Activated CD4-positive, alpha-beta memory T cell treated with anti-CD3 and anti-CD28 coated beads for 36 hours (primary cell): ENCODE results near the gene ATXN2. TPM values are rescaled to one million over a fixed set of nuclear protein-coding genes. Genes with fewer than 3 reads are reported as not detected.

Experiments used
- CTCF ChIA-PET: fragments of 350-600 bp; sonication (Branson Sonifier 250); formaldehyde crosslinking; loops from one replicate; lab custom pipeline; 2021; ENCODE audit warnings: antibody characterized with exemption, inconsistent platforms; lab: Charles Lee
- POLR2A ChIA-PET: fragments of 350-600 bp; sonication (Branson Sonifier 250); formaldehyde crosslinking; loops from one replicate; lab custom pipeline; 2021; ENCODE audit warnings: antibody characterized with exemption; lab: Charles Lee
- DNase-seq: peaks from one replicate; pipeline ENCODE4 v3.0.0-alpha.2; 2020
- H3K27ac Mint-ChIP-seq: one replicate; pipeline ENCODE4 v1.8.0; 2021; ENCODE audit warnings: mixed read lengths
- H3K27me3 Mint-ChIP-seq: one replicate; pipeline ENCODE4 v1.8.0; 2021; ENCODE audit warnings: mixed read lengths
- H3K36me3 Mint-ChIP-seq: one replicate; pipeline ENCODE4 v1.8.0; 2021; ENCODE audit warnings: mixed read lengths
- H3K4me1 Mint-ChIP-seq: one replicate; pipeline ENCODE4 v1.8.0; 2021; ENCODE audit warnings: low read depth, mixed read lengths
- H3K4me3 Mint-ChIP-seq: one replicate; pipeline ENCODE4 v1.8.0; 2021; ENCODE audit warnings: mild to moderate bottlenecking, mixed read lengths
- H3K9me3 Mint-ChIP-seq: one replicate; pipeline ENCODE4 v1.8.0; 2021; ENCODE audit warnings: mixed read lengths
- intact Hi-C: fragments of 100-400 bp; cut with micrococcal nuclease; formaldehyde crosslinking; loops from one replicate; pipeline ENCODE4 v1.15.1; 2023
- total RNA-seq, 2 experiments: library from RNA; stranded (reverse); gene quantifications; one replicate each; pipeline ENCODE4 v1.2.3, GENCODE V29; 2021

Gene ATXN2
- total RNA-seq, 2 experiments from 2014 or later = 38.2 to 39.4 TPM

DNA sequence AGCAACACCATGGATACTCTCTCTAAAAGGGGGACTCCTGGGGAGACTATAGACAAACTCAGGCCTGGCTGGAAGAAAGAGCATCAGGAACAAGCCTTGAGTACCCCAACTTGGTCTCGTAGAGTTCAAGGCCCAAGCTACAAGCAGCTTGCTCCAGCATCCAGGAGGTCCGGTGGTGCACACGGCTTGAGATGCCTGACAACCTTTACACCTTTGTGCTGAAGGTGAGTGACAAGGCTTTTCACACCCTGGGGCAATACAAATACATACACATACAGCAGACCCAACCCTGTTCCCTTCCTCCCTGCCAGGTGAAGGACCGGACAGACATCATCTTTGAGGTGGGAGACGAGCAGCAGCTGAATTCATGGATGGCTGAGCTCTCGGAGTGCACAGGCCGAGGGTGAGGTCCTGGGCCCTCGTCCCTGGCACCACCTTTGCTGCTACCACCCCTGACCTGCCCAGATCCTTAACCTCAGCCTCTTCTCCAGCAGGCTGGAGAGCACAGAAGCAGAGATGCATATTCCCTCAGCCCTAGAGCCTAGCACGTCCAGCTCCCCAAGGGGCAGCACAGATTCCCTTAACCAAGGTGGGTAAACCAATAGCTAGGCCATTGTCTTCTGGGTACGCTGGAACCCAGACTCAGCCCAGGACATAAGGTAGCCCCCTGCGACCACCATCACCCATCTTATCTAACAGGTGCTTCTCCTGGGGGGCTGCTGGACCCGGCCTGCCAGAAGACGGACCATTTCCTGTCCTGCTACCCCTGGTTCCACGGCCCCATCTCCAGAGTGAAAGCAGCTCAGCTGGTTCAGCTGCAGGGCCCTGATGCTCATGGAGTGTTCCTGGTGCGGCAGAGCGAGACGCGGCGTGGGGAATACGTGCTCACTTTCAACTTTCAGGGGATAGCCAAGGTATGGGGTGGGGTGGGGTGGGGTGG lies 152.2 kb downstream of the ATXN2 start:
- no peak for DNase-seq
- ChIA-PET POLR2A (interaction anchor here (5.4 kb wide), 1 partner anchor 41 kb away, joined by 91 read pairs; the partner anchor contains the start of gene SH2B3), CTCF (interaction anchor here (0.6 to 28.6 kb wide), 4 partner anchors 12 to 83 kb away, joined by 3 to 1161 read pairs (median 24); partner anchors contain the start of gene SH2B3)
- Mint-ChIP-seq H3K4me1 (peaks cover 81% of the 10 kb centered on the region), H3K4me3 (no peak overlapping the region), H3K27me3 (no peaks in the 10 kb centered on the region), H3K9me3 (no peaks in the 10 kb centered on the region), H3K36me3 (peaks cover 56% of the 10 kb centered on the region), H3K27ac (no peak overlapping the region)
- intact Hi-C loops = loop anchor here (10.0 kb wide), 1 partner anchor 238 kb away; the partner anchor contains the start of genes ACAD10 and BRAP

GRCh38 chr12:111445726-111446581 lies 153.2 kb downstream of the ATXN2 start:
- Mint-ChIP-seq H3K9me3 (no peaks in the 10 kb centered on the region), H3K27ac (peak overlapping the region; percentile 24), H3K36me3 (peaks cover 49% of the 10 kb centered on the region), H3K4me3 (no peak overlapping the region), H3K27me3 (no peaks in the 10 kb centered on the region), H3K4me1 (peaks cover 82% of the 10 kb centered on the region)
- CTCF ChIA-PET = interaction anchor here (0.6 to 28.6 kb wide), 10 partner anchors 11 to 250 kb away, joined by 3 to 1161 read pairs (median 5); partner anchors contain the start of gene SH2B3
- intact Hi-C loops = loop anchor here (1.0 to 10.0 kb wide), 4 partner anchors 11 to 239 kb away; partner anchors contain the start of genes ACAD10, BRAP, PHETA1 and SH2B3
- DNase-seq = no peak
- POLR2A ChIA-PET = interaction anchor here (3.1 to 5.4 kb wide), 3 partner anchors 12 to 40 kb away, joined by 29 to 91 read pairs (median 42); partner anchors contain the start of gene SH2B3

GRCh38 chr12:111444925-111445725 lies 154.0 kb downstream of the ATXN2 start:
- H3K27ac Mint-ChIP-seq = peak overlapping the region; percentile 77
- no peaks in the 10 kb centered on the region for H3K27me3 Mint-ChIP-seq
- ChIA-PET CTCF (interaction anchor here (0.6 to 28.6 kb wide), 12 partner anchors 9 to 250 kb away, joined by 3 to 1161 read pairs (median 5); partner anchors contain the start of gene SH2B3), POLR2A (interaction anchor here (0.6 to 5.4 kb wide), 6 partner anchors 11 to 48 kb away, joined by 3 to 91 read pairs (median 16); partner anchors contain the start of gene SH2B3)
- peaks cover 46% of the 10 kb centered on the region for H3K36me3 Mint-ChIP-seq
- peaks cover 82% of the 10 kb centered on the region for H3K4me1 Mint-ChIP-seq
- no peaks in the 10 kb centered on the region for H3K9me3 Mint-ChIP-seq
- peak overlapping the region; percentile 36 for H3K4me3 Mint-ChIP-seq
- intact Hi-C loops = loop anchor here (1.0 to 10.0 kb wide), 5 partner anchors 10 to 240 kb away; partner anchors contain the start of genes ACAD10, BRAP, PHETA1 and SH2B3
- peak; percentile 95 for DNase-seq

- Mint-ChIP-seq H3K36me3 (peaks cover 43% of the 10 kb centered on the region), H3K27ac (peak overlapping the region; percentile 77), H3K4me3 (peak overlapping the region; percentile 36), H3K4me1 (peaks cover 82% of the 10 kb centered on the region), H3K27me3 (no peaks in the 10 kb centered on the region), H3K9me3 (no peaks in the 10 kb centered on the region)
- peak; percentile 73 for DNase-seq
- intact Hi-C loops = loop anchor here (1.0 to 10.0 kb wide), 3 partner anchors 14 to 240 kb away; partner anchors contain the start of genes ACAD10, BRAP and PHETA1
- ChIA-PET CTCF (interaction anchor here (0.8 to 28.6 kb wide), 10 partner anchors 7 to 114 kb away, joined by 3 to 1161 read pairs (median 8); partner anchors contain the start of gene SH2B3), POLR2A (interaction anchor here (0.6 to 5.4 kb wide), 7 partner anchors 10 to 47 kb away, joined by 3 to 91 read pairs (median 4); partner anchors contain the start of gene SH2B3)
These were observed 154.7 kb downstream of the ATXN2 start for GRCh38 chr12:111444314-111444924.

- H3K27ac Mint-ChIP-seq = peak overlapping the region; percentile 77
- POLR2A ChIA-PET = interaction anchor here (0.6 to 5.4 kb wide), 9 partner anchors 9 to 266 kb away, joined by 3 to 91 read pairs (median 3); partner anchors contain the start of gene SH2B3
- CTCF ChIA-PET = interaction anchor here (1.4 to 28.6 kb wide), 8 partner anchors 8 to 86 kb away, joined by 3 to 1161 read pairs (median 11); partner anchors contain the start of gene SH2B3
- intact Hi-C loops = loop anchor here (10.0 kb wide), 1 partner anchor 241 kb away; the partner anchor contains the start of genes ACAD10 and BRAP
- H3K9me3 Mint-ChIP-seq = no peaks in the 10 kb centered on the region
- H3K4me3 Mint-ChIP-seq = peak overlapping the region; percentile 5
- no peaks in the 10 kb centered on the region for H3K27me3 Mint-ChIP-seq
- peaks cover 37% of the 10 kb centered on the region for H3K36me3 Mint-ChIP-seq
- peaks cover 80% of the 10 kb centered on the region for H3K4me1 Mint-ChIP-seq
- DNase-seq = peak; percentile 79
These were observed 155.5 kb downstream of the ATXN2 start for GRCh38 chr12:111443586-111443985.

DNA sequence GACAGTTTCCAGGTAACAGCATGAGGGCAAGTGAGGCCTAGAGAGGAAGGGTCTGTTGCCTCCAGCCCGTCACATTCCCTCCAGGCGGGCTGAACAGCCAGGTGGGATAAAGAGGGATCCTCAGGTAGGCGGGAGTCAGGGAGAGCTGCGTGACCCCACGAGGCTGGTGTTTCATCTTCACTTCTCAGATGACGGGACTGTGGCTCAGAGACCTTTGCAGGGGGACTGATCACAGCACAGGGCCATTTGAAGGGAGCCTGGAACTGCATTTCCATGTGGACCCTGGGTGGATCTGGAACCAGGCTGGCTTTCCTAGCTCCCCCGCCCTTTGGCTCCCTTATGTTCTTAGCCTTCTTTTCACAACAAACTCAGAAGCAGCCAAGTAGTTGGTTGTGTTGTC lies 156.0 kb downstream of the ATXN2 start:
- H3K27me3 Mint-ChIP-seq = no peaks in the 10 kb centered on the region
- DNase-seq = no peak
- H3K4me1 Mint-ChIP-seq = peaks cover 85% of the 10 kb centered on the region
- H3K27ac Mint-ChIP-seq = peak overlapping the region; percentile 77
- H3K4me3 Mint-ChIP-seq = no peak overlapping the region
- H3K9me3 Mint-ChIP-seq = no peaks in the 10 kb centered on the region
- peaks cover 32% of the 10 kb centered on the region for H3K36me3 Mint-ChIP-seq
- intact Hi-C loops = loop anchor here (10.0 kb wide), 1 partner anchor 242 kb away; the partner anchor contains the start of genes ACAD10 and BRAP
- CTCF ChIA-PET = interaction anchor here (0.7 to 28.6 kb wide), 8 partner anchors 8 to 87 kb away, joined by 3 to 1161 read pairs (median 14); partner anchors contain the start of gene SH2B3
- POLR2A ChIA-PET = interaction anchor here (0.6 to 5.4 kb wide), 7 partner anchors 9 to 267 kb away, joined by 3 to 91 read pairs (median 4); partner anchors contain the start of gene SH2B3

DNA sequence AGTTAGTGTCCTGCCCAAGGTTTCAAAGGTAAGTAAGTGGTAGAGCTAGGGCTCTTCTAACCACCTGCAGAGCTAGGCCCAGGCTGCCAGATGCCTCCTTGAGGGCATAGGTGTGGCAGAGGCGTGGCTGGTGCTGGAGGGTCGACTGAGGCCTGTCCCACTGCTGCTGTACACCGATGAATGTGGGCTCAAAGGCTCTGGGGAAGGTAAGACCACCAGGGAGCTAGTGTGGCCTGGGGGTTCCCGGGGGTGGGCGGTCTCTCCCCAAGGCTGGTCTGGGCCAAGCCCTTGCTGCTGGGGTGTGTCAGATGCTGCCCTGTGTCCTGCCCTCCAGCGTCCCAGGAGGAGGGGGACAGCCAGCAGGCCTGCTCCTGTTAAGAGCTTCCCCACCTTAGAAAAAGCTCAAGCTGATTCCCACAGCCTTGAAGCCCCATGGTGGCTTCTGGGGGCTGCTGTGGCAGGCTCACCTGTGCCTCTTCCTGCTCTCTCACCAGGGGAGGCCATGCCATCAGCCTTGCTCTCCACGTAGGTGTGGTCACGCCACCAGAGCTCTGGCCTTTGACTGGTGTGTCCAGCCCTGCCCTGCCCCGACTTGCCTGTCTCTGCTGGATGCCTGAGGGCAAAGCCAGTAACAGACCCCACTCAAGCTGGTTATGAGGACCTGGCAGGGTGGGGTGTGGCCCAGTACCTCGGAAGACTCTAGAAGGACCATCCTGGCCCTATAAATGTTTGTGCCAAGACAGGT lies 156.6 kb downstream of the ATXN2 start:
- Mint-ChIP-seq H3K9me3 (no peaks in the 10 kb centered on the region), H3K27me3 (no peaks in the 10 kb centered on the region), H3K4me3 (no peak overlapping the region), H3K4me1 (peaks cover 88% of the 10 kb centered on the region), H3K36me3 (peaks cover 27% of the 10 kb centered on the region), H3K27ac (peak overlapping the region; percentile 56)
- CTCF ChIA-PET = interaction anchor here (0.7 to 28.6 kb wide), 4 partner anchors 9 to 38 kb away, joined by 3 to 1161 read pairs (median 11); partner anchors contain the start of gene SH2B3
- no peak for DNase-seq
- POLR2A ChIA-PET = interaction anchor here (1.1 to 5.4 kb wide), 3 partner anchors 15 to 36 kb away, joined by 3 to 91 read pairs (median 5); partner anchors contain the start of gene SH2B3
- intact Hi-C loops = loop anchor here (10.0 kb wide), 1 partner anchor 242 kb away; the partner anchor contains the start of genes ACAD10 and BRAP

DNA sequence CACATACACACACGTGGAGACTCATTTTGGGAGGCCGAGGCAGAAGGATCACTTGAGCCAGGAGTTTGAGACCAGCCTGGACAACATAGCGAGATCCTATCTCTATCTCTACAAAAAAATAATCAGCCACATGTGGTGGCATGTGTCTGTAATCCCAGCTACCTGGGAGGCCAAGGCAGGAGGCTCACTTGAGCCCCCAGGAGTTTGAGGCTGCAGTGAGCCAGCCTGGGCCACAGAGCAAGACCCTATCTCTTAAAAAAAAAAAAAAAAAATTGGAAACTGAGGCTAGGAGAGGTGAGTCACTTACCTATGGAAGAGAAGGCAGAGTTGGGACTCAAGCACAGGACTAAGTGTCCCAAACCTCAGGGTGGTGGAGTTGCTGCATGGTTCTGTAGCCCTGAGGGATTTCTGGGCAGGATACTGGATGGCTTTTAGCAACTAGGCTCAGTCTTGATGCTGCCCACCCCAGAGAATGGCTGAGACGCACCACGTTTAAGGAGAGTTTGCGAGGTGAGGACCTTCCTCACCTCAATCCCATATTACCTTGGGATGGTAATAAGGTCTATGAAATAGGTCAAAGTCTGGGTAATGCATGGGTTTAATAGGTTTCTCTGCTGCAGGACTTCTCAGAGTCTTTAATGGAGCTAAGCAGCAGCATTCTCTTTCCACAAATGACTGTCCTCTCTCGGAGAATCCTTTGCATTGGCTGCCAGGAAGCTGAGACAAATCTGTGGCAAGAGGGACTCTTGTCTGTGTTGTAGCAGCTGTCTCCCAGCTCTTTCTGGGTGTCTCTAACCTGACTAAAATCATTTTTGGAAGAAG lies 157.8 kb downstream of the ATXN2 start:
- Mint-ChIP-seq H3K27me3 (no peaks in the 10 kb centered on the region), H3K36me3 (peaks cover 20% of the 10 kb centered on the region), H3K9me3 (no peaks in the 10 kb centered on the region), H3K4me3 (no peak overlapping the region), H3K27ac (peak overlapping the region; percentile 30), H3K4me1 (peaks cover 92% of the 10 kb centered on the region)
- intact Hi-C loops = loop anchor here (10.0 kb wide), 1 partner anchor 243 kb away; the partner anchor contains the start of genes ACAD10 and BRAP
- no peak for DNase-seq
- ChIA-PET CTCF (interaction anchor here (0.6 to 28.6 kb wide), 4 partner anchors 10 to 197 kb away, joined by 3 to 1161 read pairs (median 12); partner anchors contain the start of gene SH2B3), POLR2A (interaction anchor here (0.6 to 1.1 kb wide), 2 partner anchors 16 to 116 kb away, joined by 3 to 5 read pairs; no protein-coding TSS in a partner anchor)
